Myocyte (in vitro differentiated cells): ENCODE data around the gene AGAP4. TPM values are rescaled to one million over a fixed set of nuclear protein-coding genes. Genes with fewer than 3 reads are reported as not detected.
A peak's percentile ranks its signal among the peaks of the same experiment; 100 is the strongest.
"Not testable (repeated sequence)": the region's sequence is repeated elsewhere in the genome, so short reads cannot be mapped to it uniquely, and the experiment has no call there.

Experiments
- DNase-seq: peaks from one replicate; pipeline ENCODE4 v3.0.0-alpha.2; 2012; ENCODE audit warnings: low read depth
- total RNA-seq: library from RNA; depleted of rRNA; stranded (reverse); fragments of >200 nt; gene quantifications from 2 replicates; pipeline ENCODE4 v1.2.3, GENCODE V29; 2014

The AGAP4 gene
- total RNA-seq, 1 donor from 2014 or later = 4.9 TPM

- DNase-seq = peak; percentile 49
Observed at GRCh38 chr10:45790694-45791426, 56.4 kb downstream of the AGAP4 start.

- not testable (repeated sequence) for DNase-seq
Observed at GRCh38 chr10:45789991-45790390, 57.3 kb downstream of the AGAP4 start.

- not testable (repeated sequence) for DNase-seq
Observed at GRCh38 chr10:45787212-45787741, 60.0 kb downstream of the AGAP4 start.

- DNase-seq = not testable (repeated sequence)
Observed at GRCh38 chr10:45786217-45786616, 61.1 kb downstream of the AGAP4 start.

Other genes with a start within 250 kb of the AGAP4 start
- 6.2 and 6.5 TPM in 2 replicates for gene ZFAND4, start 174.7 kb downstream of the AGAP4 start, total RNA-seq
- gene WASHC2C, start 120.2 kb downstream of the AGAP4 start, total RNA-seq = 39.3 and 42.7 TPM in 2 replicates
- 103 and 124 TPM in 2 replicates for gene TIMM23, start 125.0 kb upstream of the AGAP4 start, total RNA-seq
- 139 and 181 TPM in 2 replicates for gene NCOA4, start 183.1 kb upstream of the AGAP4 start, total RNA-seq
- gene MSMB, start 198.8 kb upstream of the AGAP4 start, total RNA-seq = not detected in 2 replicates